ENCODE measurements around the gene CLCN3. TPM values are rescaled to one million over a fixed set of nuclear protein-coding genes. Genes with fewer than 3 reads are reported as not detected.
A peak's percentile ranks its signal among the peaks of the same experiment; 100 is the strongest.
"Not testable (repeated sequence)": the region's sequence is repeated elsewhere in the genome, so short reads cannot be mapped to it uniquely, and the experiment has no call there.

Gene CLCN3
- total RNA-seq, 1 donor from 2014 or later, result 34.7 TPM

DNA sequence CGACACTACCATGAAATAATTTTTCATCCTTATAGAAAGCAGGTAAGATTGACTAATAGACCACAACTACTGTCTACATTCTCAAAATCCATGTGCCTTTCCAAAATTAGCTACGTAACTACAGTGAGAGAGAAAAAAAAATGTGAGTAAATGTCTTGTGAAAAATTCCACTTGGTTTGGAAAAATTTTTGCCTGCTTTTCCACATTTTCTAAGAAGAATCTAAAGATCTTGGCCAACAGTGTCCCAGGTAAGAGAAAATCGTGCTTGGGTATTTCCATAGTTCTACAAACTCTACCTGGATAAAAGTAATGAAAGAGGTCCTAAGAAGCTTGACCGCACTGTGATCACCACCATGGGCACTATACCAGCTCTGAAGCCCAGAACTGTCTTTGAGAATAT, 1.4 kb upstream of the CLCN3 start:
- Mint-ChIP-seq H3K27ac (ENCODE audit: unreplicated experiment) (no peak overlapping the region), H3K4me1 (ENCODE audit: low read depth) (peaks cover 36% of the 10 kb centered on the region), H3K36me3 (ENCODE audit: low read depth) (no peaks in the 10 kb centered on the region), H3K27me3 (ENCODE audit: low read depth) (no peaks in the 10 kb centered on the region), H3K4me3 (ENCODE audit: unreplicated experiment) (peak overlapping the region; percentile 11), H3K9me3 (ENCODE audit: low read depth) (no peaks in the 10 kb centered on the region)
- DNase-seq (ENCODE audit: low spot score), result no peak
- no peak for TF ChIP-seq CTCF (IDR thresholded peaks at IDR 0.05)

GRCh38 chr4:169619518-169619957, 840 bp upstream of the CLCN3 start:
- H3K27ac Mint-ChIP-seq (ENCODE audit: unreplicated experiment), result peak overlapping the region; percentile 100
- no peak for DNase-seq (ENCODE audit: low spot score)
- peaks cover 36% of the 10 kb centered on the region for H3K4me1 Mint-ChIP-seq (ENCODE audit: low read depth)
- H3K4me3 Mint-ChIP-seq (ENCODE audit: unreplicated experiment), result peak overlapping the region; percentile 93
- H3K27me3 Mint-ChIP-seq (ENCODE audit: low read depth), result no peaks in the 10 kb centered on the region
- H3K36me3 Mint-ChIP-seq (ENCODE audit: low read depth), result no peaks in the 10 kb centered on the region
- TF ChIP-seq CTCF (IDR thresholded peaks at IDR 0.05), result peak; percentile 82
- H3K9me3 Mint-ChIP-seq (ENCODE audit: low read depth), result no peaks in the 10 kb centered on the region

DNA sequence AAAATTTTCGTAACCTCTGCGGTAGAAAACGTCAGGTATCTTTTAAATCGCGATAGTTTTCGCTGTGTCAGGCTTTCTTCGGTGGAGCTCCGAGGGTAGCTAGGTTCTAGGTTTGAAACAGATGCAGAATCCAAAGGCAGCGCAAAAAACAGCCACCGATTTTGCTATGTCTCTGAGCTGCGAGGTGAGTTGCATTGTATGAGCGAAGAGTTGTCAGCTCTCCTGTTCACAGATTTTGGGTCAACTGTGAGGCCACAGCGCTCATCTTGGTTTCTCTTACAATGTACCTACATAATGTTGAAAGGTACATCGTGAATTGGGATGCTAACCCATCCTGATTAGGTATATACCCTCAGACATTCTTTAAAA, 486 bp downstream of the CLCN3 start:
- H3K4me1 Mint-ChIP-seq (ENCODE audit: low read depth), result peaks cover 36% of the 10 kb centered on the region
- no peaks in the 10 kb centered on the region for H3K27me3 Mint-ChIP-seq (ENCODE audit: low read depth)
- H3K36me3 Mint-ChIP-seq (ENCODE audit: low read depth), result no peaks in the 10 kb centered on the region
- peak overlapping the region; percentile 93 for H3K4me3 Mint-ChIP-seq (ENCODE audit: unreplicated experiment)
- H3K27ac Mint-ChIP-seq (ENCODE audit: unreplicated experiment), result peak overlapping the region; percentile 100
- no peak for TF ChIP-seq CTCF (IDR thresholded peaks at IDR 0.05)
- no peaks in the 10 kb centered on the region for H3K9me3 Mint-ChIP-seq (ENCODE audit: low read depth)
- no peak for DNase-seq (ENCODE audit: low spot score)

- Mint-ChIP-seq H3K9me3 (ENCODE audit: low read depth) (no peaks in the 10 kb centered on the region), H3K4me3 (ENCODE audit: unreplicated experiment) (peak overlapping the region; percentile 66), H3K27ac (ENCODE audit: unreplicated experiment) (peak overlapping the region; percentile 53), H3K27me3 (ENCODE audit: low read depth) (no peaks in the 10 kb centered on the region), H3K36me3 (ENCODE audit: low read depth) (no peaks in the 10 kb centered on the region), H3K4me1 (ENCODE audit: low read depth) (peaks cover 36% of the 10 kb centered on the region)
- no peak for DNase-seq (ENCODE audit: low spot score)
- TF ChIP-seq CTCF (IDR thresholded peaks at IDR 0.05), result no peak
Measured at GRCh38 chr4:169621731-169622492, 1.5 kb downstream of the CLCN3 start.

GRCh38 chr4:169622566-169622965, 2.2 kb downstream of the CLCN3 start:
- Mint-ChIP-seq H3K4me3 (ENCODE audit: unreplicated experiment) (no peak overlapping the region), H3K4me1 (ENCODE audit: low read depth) (peaks cover 36% of the 10 kb centered on the region), H3K27me3 (ENCODE audit: low read depth) (no peaks in the 10 kb centered on the region), H3K36me3 (ENCODE audit: low read depth) (no peaks in the 10 kb centered on the region), H3K9me3 (ENCODE audit: low read depth) (no peaks in the 10 kb centered on the region), H3K27ac (ENCODE audit: unreplicated experiment) (peak overlapping the region; percentile 53)
- TF ChIP-seq CTCF (IDR thresholded peaks at IDR 0.05), result no peak
- no peak for DNase-seq (ENCODE audit: low spot score)

DNA sequence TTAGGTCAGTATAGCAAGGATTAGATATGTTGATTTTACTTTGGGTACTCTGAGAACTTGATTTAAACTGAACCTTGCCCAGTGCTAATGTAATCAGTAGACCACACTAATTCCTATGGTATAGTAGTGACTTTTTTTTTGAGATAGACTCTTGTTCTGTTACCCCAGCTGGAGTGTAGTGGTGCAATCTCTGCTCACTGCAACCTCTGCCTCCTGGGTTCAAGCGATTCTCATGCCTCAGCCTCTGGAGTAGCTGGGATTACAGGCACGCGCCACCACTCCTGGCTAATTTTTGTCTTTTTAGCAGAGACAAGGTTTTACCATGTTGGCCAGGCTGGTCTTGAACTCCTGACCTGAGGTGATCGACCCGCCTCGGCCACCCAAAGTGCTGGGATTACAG, 3.6 kb downstream of the CLCN3 start:
- H3K4me1 Mint-ChIP-seq (ENCODE audit: low read depth), result peaks cover 32% of the 10 kb centered on the region
- not testable (repeated sequence) for H3K36me3 Mint-ChIP-seq (ENCODE audit: low read depth); H3K27ac Mint-ChIP-seq (ENCODE audit: unreplicated experiment); H3K4me3 Mint-ChIP-seq (ENCODE audit: unreplicated experiment); DNase-seq (ENCODE audit: low spot score); H3K9me3 Mint-ChIP-seq (ENCODE audit: low read depth); H3K27me3 Mint-ChIP-seq (ENCODE audit: low read depth)
